RWPE1 (cell line): Measurements from ENCODE around the gene CCL19.

Experiments used
- CTCF ChIA-PET: fragments of 350-600 bp; sonication (Branson Sonifier 250); formaldehyde crosslinking; extraction: SDS; loops from one replicate; lab custom pipeline; 2021; lab: Yijun Ruan, JAX
- POLR2A ChIA-PET: fragments of 400-600 bp; formaldehyde crosslinking; extraction: SDS; loops from one replicate; lab custom pipeline; 2020; ENCODE audit warnings: antibody characterized with exemption; ENCODE audit not compliant: low non-redundant PET; lab: Yijun Ruan, JAX
- DNase-seq: peaks from one replicate; pipeline ENCODE4 v3.0.0; 2012; ENCODE audit warnings: low spot score
- H3K27ac ChIP-seq: fragments of 450-650 bp; 2 replicates; pipeline ENCODE4 v1.5.1; 2017
- TF ChIP-seq, protein P1 (sequence below): fragments of 450-650 bp; conservative IDR thresholded peaks from 2 replicates; pipeline ENCODE4 v1.5.1; 2017; ENCODE audit warnings: low read depth, mild to moderate bottlenecking

Gene CCL19

DNA sequence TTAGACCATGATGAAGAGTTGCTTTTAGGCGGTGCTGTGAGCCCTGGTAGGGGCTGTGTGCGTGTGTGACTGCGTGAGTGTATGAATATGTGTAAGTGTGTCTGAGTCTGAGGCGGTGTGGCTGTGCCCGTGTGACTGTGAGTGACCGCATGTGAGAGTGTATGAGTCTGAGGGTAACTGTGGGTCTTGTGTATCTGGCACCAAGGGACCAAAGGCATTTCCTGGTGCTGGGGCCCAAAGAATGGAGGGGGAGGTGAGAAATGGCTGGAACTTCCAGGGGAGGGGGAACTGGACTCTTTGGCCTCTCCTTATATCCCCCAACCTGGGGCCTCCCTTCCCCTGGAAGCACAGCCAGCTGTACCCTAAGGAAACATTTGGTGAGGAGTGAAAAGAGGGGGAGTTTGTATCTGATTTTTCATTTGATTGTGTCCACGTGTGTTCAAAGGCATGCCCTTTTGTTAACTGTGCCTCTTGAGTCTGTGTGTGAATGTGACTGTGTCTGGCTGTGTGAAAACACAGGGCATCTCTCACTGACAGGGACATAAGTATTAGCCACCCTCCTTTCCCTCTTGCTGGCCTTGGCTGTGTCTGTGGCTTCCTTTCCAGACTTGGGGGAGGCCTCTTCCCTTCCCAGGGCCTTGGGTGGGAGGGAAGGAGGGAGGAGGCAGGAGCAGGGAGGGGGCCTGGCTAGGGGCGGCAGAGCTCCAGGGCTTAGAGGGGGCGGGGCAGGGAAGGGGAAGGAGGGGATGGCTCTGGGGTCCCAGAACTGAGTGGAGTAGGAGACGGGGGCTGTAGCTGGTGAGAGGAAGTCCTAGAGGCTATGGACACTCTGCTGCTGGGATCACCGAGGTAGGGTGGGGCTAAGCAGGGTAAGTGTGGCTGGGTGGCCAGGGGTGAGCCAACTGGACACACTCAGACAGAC is 37.7 kb downstream of the CCL19 start:
- TF ChIP-seq, protein P1, sequence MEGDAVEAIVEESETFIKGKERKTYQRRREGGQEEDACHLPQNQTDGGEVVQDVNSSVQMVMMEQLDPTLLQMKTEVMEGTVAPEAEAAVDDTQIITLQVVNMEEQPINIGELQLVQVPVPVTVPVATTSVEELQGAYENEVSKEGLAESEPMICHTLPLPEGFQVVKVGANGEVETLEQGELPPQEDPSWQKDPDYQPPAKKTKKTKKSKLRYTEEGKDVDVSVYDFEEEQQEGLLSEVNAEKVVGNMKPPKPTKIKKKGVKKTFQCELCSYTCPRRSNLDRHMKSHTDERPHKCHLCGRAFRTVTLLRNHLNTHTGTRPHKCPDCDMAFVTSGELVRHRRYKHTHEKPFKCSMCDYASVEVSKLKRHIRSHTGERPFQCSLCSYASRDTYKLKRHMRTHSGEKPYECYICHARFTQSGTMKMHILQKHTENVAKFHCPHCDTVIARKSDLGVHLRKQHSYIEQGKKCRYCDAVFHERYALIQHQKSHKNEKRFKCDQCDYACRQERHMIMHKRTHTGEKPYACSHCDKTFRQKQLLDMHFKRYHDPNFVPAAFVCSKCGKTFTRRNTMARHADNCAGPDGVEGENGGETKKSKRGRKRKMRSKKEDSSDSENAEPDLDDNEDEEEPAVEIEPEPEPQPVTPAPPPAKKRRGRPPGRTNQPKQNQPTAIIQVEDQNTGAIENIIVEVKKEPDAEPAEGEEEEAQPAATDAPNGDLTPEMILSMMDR, result no peak
- CTCF ChIA-PET, result interaction anchor here (0.6 to 0.9 kb wide), 2 partner anchors 8 to 50 kb away, joined by 4 read pairs; no protein-coding TSS in a partner anchor
- no peak for DNase-seq
- peak overlapping the region; percentile 87 for H3K27ac ChIP-seq
- POLR2A ChIA-PET, result no interaction called here

DNA sequence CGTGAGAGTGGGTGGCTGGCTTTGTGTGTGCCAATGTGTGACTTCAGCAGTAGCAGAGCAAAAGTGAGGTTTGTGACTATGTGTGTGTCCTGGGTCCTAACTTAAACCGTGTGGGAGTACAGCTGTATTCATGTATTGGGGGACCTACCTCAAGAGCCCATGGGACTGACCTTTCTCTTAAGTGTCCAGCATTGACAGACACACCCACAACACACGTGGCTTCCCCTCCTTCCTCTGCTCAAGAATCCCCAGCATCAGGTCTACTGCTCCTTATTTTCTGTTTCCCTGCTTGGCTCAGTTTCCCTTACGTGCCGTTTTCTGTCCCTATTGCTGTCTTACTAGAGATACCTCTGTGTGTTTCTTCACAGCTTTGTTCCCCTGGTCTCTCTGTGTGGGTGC is 38.5 kb downstream of the CCL19 start:
- no peak for DNase-seq
- H3K27ac ChIP-seq, result peak overlapping the region; percentile 87
- POLR2A ChIA-PET, result interaction anchor here (0.6 kb wide), 1 partner anchor 15 kb away, joined by 3 read pairs; no protein-coding TSS in a partner anchor
- TF ChIP-seq, protein P1, result no peak
- CTCF ChIA-PET, result no interaction called here

DNA sequence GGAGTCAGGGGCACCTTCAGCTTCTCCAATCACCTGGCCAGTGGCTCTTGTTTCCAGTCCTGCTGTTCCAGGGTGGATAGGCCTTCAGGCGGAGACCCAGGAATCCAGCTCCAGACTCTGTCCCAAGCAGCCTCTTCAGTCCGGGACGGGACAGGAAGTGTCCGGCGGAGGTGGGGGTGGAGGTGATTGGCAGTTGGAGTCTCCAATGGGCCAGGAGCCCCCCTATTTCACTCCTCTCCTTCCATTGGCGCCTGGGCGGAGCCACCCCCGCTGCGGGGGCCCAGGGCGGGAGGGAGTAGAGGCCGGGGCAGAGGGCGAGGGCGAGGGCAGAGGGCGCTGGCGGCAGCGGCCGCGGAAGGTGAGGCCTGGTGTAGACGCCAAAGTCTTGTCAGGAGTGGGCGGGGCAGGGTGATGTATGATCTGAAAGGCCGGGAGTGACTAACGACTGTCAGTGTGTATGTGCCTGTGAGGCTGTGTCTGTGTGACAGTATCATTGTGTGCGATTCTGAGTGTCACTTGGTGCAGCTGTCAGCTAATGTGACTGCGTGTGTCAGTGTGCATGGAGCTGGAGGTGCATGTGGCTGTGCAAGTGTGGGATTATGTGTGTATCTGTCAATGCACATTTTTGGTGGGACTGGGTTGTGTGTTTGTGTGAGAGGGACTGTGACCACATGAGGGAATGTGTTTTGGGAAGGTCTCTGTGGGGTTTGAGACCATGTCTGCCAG is 39.0 kb downstream of the CCL19 start, which contains the start of gene IL11RA:
Gene IL11RA, plus strand, starts transcription at position 310 of the 726 bp plus-strand sequence. CDS start 3,033 bp downstream, outside the sequence.
- POLR2A ChIA-PET, result interaction anchor here (0.6 to 1.3 kb wide), 3 partner anchors 13 to 15 kb away, joined by 3 to 4 read pairs (median 3); no protein-coding TSS in a partner anchor
- DNase-seq, result peak; percentile 94
- H3K27ac ChIP-seq, result peak within 1 kb of the TSS; percentile 87
- TF ChIP-seq, protein P1, result no peak
- CTCF ChIA-PET, result interaction anchor here (0.7 kb wide), 1 partner anchor 18 kb away, joined by 3 read pairs; no protein-coding TSS in a partner anchor

DNA sequence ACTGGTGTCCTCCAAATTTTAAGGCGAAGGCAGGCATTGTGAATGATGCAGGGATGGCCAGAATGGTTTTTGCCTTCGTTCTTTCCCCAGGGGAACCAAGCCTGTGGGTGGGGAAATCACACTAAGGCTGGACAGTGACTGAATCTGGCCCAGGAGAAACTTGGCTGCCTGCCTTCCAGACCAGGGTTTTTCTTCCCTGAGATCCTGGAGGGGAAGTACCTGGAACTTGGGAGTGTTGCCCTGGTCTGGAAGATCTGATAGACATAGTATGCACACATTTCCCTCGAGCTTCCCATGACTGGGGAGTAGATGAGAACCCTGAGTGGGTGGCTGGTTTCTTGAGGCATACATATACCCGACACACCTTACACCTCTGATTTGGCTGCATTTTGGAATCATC is 39.8 kb downstream of the CCL19 start:
- H3K27ac ChIP-seq, result peak overlapping the region; percentile 87
- CTCF ChIA-PET, result interaction anchor here (0.7 kb wide), 1 partner anchor 17 kb away, joined by 3 read pairs; no protein-coding TSS in a partner anchor
- POLR2A ChIA-PET, result interaction anchor here (1.3 kb wide), 2 partner anchors 14 kb away, joined by 3 to 4 read pairs; no protein-coding TSS in a partner anchor
- TF ChIP-seq, protein P1, result no peak
- no peak for DNase-seq

DNA sequence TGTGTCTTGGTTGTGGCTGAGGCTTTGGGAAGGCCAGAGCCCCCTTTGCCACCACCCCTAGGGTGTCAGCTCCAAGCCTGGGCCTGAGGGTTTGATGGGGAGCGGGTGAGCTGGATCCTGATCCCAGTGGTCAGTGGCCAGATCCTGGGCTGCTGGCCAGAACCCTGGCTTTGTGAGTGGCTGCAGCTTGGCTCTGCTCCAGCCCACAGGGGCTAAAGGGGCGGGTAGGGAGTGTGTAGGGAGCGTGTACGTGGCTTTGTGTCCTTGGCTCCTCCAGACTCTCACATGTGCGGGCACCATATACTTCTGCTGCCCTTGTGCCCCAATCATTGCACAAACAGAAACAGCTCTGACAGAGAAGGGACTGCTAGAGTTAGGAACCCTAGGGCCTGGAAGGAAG is 40.3 kb downstream of the CCL19 start:
- ChIA-PET POLR2A (interaction anchor here (0.6 to 1.3 kb wide), 3 partner anchors 14 kb away, joined by 3 to 4 read pairs (median 3); no protein-coding TSS in a partner anchor), CTCF (no interaction called here)
- no peak for DNase-seq
- TF ChIP-seq, protein P1, result no peak
- peak overlapping the region; percentile 87 for H3K27ac ChIP-seq

DNA sequence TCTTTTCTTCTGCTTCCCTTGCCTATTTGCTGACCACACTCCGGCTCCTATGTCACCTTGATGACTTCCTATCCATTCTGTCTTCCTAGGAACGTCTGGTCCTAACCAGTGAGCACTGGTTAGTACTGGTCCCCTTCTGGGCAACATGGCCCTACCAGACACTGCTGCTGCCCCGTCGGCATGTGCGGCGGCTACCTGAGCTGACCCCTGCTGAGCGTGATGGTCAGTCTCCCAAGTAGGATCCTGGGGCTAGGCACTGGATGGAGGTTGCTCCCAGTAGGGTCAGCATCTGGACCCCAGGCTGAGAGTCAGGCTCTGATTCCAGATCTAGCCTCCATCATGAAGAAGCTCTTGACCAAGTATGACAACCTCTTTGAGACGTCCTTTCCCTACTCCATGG is 42.4 kb downstream of the CCL19 start:
- TF ChIP-seq, protein P1, result no peak
- H3K27ac ChIP-seq, result no peak overlapping the region
- no peak for DNase-seq
- ChIA-PET POLR2A (no interaction called here), CTCF (interaction anchor here (1.8 kb wide), 1 partner anchor 15 kb away, joined by 6 read pairs; no protein-coding TSS in a partner anchor)
